Activated CD4-positive, alpha-beta memory T cell treated with anti-CD3 and anti-CD28 coated beads, Interleukin-2, amount 10 ng/mL, durations not matched to agents 7 days and 5 days (primary cell): ENCODE data around the gene CHCHD6. TPM values are rescaled to one million over a fixed set of nuclear protein-coding genes. Genes with fewer than 3 reads are reported as not detected.

Experiments
- CTCF ChIA-PET: fragments of 350-600 bp; sonication (Branson Sonifier 250); formaldehyde crosslinking; loops from one replicate; lab custom pipeline; 2021; ENCODE audit warnings: antibody characterized with exemption, inconsistent platforms; lab: Charles Lee
- POLR2A ChIA-PET: fragments of 350-600 bp; sonication (Branson Sonifier 250); formaldehyde crosslinking; loops from one replicate; lab custom pipeline; 2021; ENCODE audit warnings: antibody characterized with exemption; lab: Charles Lee
- DNase-seq: peaks from one replicate; pipeline ENCODE4 v3.0.0-alpha.2; 2020
- H3K27ac Mint-ChIP-seq: one replicate; pipeline ENCODE4 v1.8.0; 2021; ENCODE audit warnings: mild to moderate bottlenecking, mixed read lengths
- H3K27me3 Mint-ChIP-seq: one replicate; pipeline ENCODE4 v1.8.0; 2021; ENCODE audit warnings: mixed read lengths
- H3K36me3 Mint-ChIP-seq: one replicate; pipeline ENCODE4 v1.8.0; 2021; ENCODE audit warnings: low read depth, mixed read lengths
- H3K4me1 Mint-ChIP-seq: one replicate; pipeline ENCODE4 v1.8.0; 2021; ENCODE audit warnings: mixed read lengths
- H3K4me3 Mint-ChIP-seq: one replicate; pipeline ENCODE4 v1.8.0; 2021; ENCODE audit warnings: mild to moderate bottlenecking, mixed read lengths
- H3K9me3 Mint-ChIP-seq: one replicate; pipeline ENCODE4 v1.8.0; 2021; ENCODE audit warnings: mixed read lengths
- total RNA-seq, 2 experiments: library from RNA; stranded (reverse); gene quantifications; one replicate each; pipeline ENCODE4 v1.2.3, GENCODE V29; 2021

The CHCHD6 gene
- total RNA-seq, 2 experiments from 2014 or later: 4.0 to 4.1 TPM

DNA sequence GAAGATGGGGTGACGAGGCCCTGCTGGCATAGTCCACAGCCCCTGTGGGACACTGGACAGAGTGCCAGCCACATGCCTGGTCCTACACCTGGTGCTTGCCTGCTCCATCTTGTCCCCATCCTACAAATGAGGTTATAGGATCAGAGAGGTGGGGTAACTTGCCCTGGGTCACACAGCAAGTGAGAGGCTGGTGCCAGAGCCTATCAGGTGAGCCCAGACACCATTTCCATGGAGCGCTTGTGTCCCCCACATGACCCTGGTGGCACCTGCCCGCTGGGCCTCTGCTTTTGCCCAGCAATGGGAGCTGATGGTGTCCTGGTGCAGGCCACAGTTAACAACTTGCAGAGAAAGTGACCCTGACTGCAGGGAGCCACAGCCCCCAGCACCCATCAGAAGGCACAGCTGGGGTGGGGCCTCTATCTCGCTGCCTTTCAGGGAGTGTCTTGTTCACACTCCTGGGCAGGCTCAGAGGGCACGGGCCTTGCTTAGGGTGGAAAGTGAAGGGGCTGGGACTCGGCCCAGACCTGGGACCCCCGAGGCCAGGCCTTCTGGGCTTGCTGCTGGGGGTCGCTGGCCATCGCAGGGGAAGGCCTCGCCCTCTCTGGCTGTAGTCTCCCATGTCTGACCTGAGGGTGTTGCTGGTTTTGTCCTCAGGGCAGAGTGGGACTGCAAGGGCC lies 286.1 kb downstream of the CHCHD6 start:
- Mint-ChIP-seq H3K9me3 (no peaks in the 10 kb centered on the region), H3K4me1 (no peaks in the 10 kb centered on the region), H3K27ac (no peak overlapping the region), H3K4me3 (no peak overlapping the region), H3K36me3 (no peaks in the 10 kb centered on the region), H3K27me3 (no peaks in the 10 kb centered on the region)
- CTCF ChIA-PET: no interaction called here
- DNase-seq: no peak
- POLR2A ChIA-PET: no interaction called here

- Mint-ChIP-seq H3K4me1 (no peaks in the 10 kb centered on the region), H3K27me3 (no peaks in the 10 kb centered on the region), H3K4me3 (no peak overlapping the region), H3K9me3 (no peaks in the 10 kb centered on the region), H3K27ac (no peak overlapping the region), H3K36me3 (no peaks in the 10 kb centered on the region)
- ChIA-PET POLR2A (no interaction called here), CTCF (no interaction called here)
- DNase-seq: no peak
Observed at GRCh38 chr3:126990890-126991289, 286.9 kb downstream of the CHCHD6 start.

- H3K4me1 Mint-ChIP-seq: no peaks in the 10 kb centered on the region
- H3K27me3 Mint-ChIP-seq: no peaks in the 10 kb centered on the region
- no peaks in the 10 kb centered on the region for H3K9me3 Mint-ChIP-seq
- no peaks in the 10 kb centered on the region for H3K36me3 Mint-ChIP-seq
- CTCF ChIA-PET: no interaction called here
- no peak overlapping the region for H3K4me3 Mint-ChIP-seq
- POLR2A ChIA-PET: no interaction called here
- no peak overlapping the region for H3K27ac Mint-ChIP-seq
- no peak for DNase-seq
Observed at GRCh38 chr3:126991366-126992200, 287.5 kb downstream of the CHCHD6 start.

DNA sequence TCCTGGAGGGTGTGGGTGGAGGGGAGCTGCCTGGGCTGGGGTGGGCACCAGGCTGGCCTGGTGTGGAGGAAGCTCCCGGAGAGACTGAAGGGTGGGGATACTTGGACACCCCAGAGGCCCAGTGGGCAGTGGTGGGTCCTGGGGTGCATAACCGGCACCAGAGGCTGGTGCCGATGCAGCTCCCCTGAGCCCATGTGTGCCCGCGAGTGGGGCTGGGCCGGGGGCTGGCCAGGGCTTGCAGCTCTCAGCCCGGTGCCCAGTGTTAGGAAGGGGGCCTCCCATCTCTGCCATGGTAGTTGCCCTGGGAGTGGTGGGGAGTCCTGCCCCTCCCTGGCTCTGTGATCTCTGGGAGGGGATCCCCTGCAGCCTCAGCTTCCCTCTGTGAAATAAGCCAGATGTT lies 288.2 kb downstream of the CHCHD6 start:
- Mint-ChIP-seq H3K9me3 (no peaks in the 10 kb centered on the region), H3K27me3 (no peaks in the 10 kb centered on the region), H3K4me3 (no peak overlapping the region), H3K27ac (no peak overlapping the region), H3K36me3 (no peaks in the 10 kb centered on the region), H3K4me1 (no peaks in the 10 kb centered on the region)
- CTCF ChIA-PET: no interaction called here
- POLR2A ChIA-PET: no interaction called here
- DNase-seq: no peak

DNA sequence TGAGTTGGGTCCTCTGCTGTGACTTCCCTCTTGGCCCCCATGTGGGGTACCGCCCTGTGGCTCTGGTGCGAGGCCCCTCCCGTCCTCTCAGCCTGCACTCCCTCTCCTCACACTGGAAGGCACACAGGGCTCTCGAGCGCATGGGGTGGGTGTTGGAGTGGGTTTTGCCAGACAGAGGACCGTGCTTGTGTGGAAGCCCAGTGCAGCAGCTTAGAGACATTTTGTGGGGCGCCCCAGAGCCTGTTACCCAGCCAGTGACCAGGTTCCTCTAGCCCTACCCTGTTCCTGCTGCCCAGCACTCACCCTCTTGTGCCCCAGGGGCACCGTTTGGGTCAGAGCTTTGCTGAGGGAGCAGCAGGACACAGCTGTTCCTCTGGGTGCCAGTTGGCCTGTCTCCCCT lies 288.7 kb downstream of the CHCHD6 start:
- POLR2A ChIA-PET: no interaction called here
- no peak overlapping the region for H3K4me3 Mint-ChIP-seq
- no peaks in the 10 kb centered on the region for H3K4me1 Mint-ChIP-seq
- no peaks in the 10 kb centered on the region for H3K9me3 Mint-ChIP-seq
- no peak for DNase-seq
- H3K27me3 Mint-ChIP-seq: no peaks in the 10 kb centered on the region
- CTCF ChIA-PET: no interaction called here
- no peak overlapping the region for H3K27ac Mint-ChIP-seq
- no peaks in the 10 kb centered on the region for H3K36me3 Mint-ChIP-seq

DNA sequence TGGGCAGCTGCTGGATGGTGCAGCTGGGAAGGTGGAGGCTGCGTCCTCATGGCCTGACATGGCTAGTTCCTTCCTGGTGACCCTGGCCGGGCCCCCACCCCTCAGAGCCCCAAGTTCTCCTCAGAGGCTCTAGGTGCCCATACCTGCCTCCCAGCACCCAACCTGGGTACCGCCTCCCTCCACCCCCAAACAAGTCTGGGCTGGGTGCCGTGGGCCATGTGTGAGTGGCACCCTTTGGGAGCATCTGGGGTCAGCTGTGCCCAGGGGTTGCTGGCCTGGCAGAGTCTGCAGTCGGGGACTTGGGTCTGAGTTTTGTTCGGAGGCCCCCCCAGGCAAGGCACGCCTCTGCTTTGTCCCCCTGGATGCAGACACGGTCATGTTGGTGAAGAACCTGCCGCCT lies 289.4 kb downstream of the CHCHD6 start:
- H3K4me1 Mint-ChIP-seq: no peaks in the 10 kb centered on the region
- ChIA-PET CTCF (no interaction called here), POLR2A (no interaction called here)
- no peaks in the 10 kb centered on the region for H3K27me3 Mint-ChIP-seq
- H3K9me3 Mint-ChIP-seq: no peaks in the 10 kb centered on the region
- no peak overlapping the region for H3K4me3 Mint-ChIP-seq
- DNase-seq: no peak
- H3K36me3 Mint-ChIP-seq: no peaks in the 10 kb centered on the region
- H3K27ac Mint-ChIP-seq: no peak overlapping the region

DNA sequence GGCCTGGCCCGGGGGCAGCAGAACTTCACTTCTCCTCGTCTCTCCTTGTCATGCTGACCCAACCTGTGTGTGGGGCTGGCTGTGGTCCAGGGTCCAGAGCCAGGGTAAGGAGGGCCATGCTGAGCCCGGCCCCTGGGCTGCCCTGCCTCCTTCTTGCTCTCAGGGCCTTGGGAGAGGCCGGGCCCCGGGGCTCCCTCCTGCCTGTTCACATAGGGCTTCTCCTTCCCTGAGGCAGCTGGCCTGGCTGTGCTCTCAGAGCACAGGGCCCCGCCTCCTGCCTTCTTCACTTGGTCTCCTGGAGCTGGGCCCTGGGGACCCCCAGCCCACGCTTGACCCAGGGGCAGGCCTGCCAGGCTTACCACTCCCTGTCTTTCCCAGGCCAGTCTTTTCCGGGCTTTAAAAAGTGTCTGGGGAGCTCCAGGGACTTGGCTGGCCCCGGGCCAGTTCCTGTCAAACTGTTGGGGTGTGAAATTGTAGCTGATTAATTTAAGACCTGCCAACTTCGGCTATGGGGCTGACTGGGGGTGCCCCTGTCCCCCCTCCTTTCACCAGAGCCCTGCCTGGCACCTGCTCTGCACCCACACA lies 290.7 kb downstream of the CHCHD6 start:
- no peak for DNase-seq
- no peak overlapping the region for H3K4me3 Mint-ChIP-seq
- ChIA-PET POLR2A (no interaction called here), CTCF (no interaction called here)
- no peaks in the 10 kb centered on the region for H3K9me3 Mint-ChIP-seq
- no peaks in the 10 kb centered on the region for H3K36me3 Mint-ChIP-seq
- no peaks in the 10 kb centered on the region for H3K27me3 Mint-ChIP-seq
- no peak overlapping the region for H3K27ac Mint-ChIP-seq
- no peaks in the 10 kb centered on the region for H3K4me1 Mint-ChIP-seq

GRCh38 chr3:126995254-126995780 lies 291.3 kb downstream of the CHCHD6 start:
- no peaks in the 10 kb centered on the region for H3K27me3 Mint-ChIP-seq
- H3K27ac Mint-ChIP-seq: no peak overlapping the region
- no peaks in the 10 kb centered on the region for H3K4me1 Mint-ChIP-seq
- CTCF ChIA-PET: no interaction called here
- POLR2A ChIA-PET: no interaction called here
- DNase-seq: no peak
- no peak overlapping the region for H3K4me3 Mint-ChIP-seq
- no peaks in the 10 kb centered on the region for H3K36me3 Mint-ChIP-seq
- H3K9me3 Mint-ChIP-seq: no peaks in the 10 kb centered on the region

DNA sequence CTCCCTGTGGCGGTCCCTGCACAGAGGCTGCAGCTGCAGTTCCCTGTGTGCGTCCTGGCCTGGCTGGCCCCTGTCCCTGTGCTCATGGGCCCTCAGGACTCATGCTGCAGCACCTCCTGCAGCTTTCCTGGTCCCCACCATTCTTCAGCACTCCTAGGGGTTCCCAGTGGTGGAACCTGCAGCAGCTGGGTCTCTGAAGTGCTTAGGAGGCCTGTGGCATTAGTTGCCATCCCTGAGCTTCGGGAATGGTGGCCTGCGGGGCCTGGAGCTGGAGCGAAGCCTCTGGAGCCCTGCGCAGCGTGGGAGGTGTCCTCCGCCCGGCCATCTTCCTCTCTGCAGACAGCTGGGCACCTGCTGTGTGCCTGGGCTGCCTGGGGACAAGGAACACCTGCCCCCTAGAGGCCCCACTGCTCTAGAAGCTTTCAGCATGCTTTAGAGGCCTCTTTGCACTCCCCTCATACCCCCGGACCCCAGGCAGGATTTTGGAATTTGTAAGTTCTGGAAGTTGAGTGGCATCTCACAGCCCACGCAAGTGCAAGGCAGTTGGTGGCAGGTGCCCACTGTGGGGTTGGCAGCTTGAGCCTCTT lies 292.0 kb downstream of the CHCHD6 start:
- CTCF ChIA-PET: interaction anchor here (0.6 kb wide), 1 partner anchor 244 kb away, joined by 3 read pairs; no protein-coding TSS in a partner anchor
- no peak overlapping the region for H3K4me3 Mint-ChIP-seq
- no peaks in the 10 kb centered on the region for H3K27me3 Mint-ChIP-seq

DNA sequence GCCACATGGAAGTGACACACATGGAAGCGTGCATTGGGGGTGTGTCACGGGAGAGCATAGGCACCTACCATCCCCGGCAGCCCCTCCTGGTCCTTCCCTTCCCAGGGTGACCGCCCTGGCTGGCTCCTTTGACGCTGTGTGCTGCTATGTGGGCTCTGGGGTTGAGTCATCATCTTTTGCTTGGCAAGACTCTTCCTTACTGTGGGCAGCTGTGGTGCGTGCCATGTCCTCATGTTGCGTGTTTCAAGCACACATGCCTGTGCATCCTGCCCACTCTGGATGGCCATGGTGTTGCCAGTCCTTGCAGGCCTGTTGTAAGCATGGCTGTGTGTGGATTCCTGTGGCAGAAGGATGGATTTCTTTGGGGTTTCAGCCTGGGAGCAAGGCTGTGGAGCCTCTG lies 292.9 kb downstream of the CHCHD6 start:
- ChIA-PET POLR2A (no interaction called here), CTCF (no interaction called here)
- no peaks in the 10 kb centered on the region for H3K4me1 Mint-ChIP-seq
- H3K27ac Mint-ChIP-seq: no peak overlapping the region
- H3K4me3 Mint-ChIP-seq: no peak overlapping the region
- no peaks in the 10 kb centered on the region for H3K36me3 Mint-ChIP-seq
- no peaks in the 10 kb centered on the region for H3K27me3 Mint-ChIP-seq
- no peak for DNase-seq
- no peaks in the 10 kb centered on the region for H3K9me3 Mint-ChIP-seq

More for the DNA sequence above, 292.0 kb downstream of the CHCHD6 start:
- Mint-ChIP-seq H3K27ac (no peak overlapping the region), H3K9me3 (no peaks in the 10 kb centered on the region), H3K4me1 (no peaks in the 10 kb centered on the region), H3K36me3 (no peaks in the 10 kb centered on the region)
- no peak for DNase-seq
- POLR2A ChIA-PET: no interaction called here

DNA sequence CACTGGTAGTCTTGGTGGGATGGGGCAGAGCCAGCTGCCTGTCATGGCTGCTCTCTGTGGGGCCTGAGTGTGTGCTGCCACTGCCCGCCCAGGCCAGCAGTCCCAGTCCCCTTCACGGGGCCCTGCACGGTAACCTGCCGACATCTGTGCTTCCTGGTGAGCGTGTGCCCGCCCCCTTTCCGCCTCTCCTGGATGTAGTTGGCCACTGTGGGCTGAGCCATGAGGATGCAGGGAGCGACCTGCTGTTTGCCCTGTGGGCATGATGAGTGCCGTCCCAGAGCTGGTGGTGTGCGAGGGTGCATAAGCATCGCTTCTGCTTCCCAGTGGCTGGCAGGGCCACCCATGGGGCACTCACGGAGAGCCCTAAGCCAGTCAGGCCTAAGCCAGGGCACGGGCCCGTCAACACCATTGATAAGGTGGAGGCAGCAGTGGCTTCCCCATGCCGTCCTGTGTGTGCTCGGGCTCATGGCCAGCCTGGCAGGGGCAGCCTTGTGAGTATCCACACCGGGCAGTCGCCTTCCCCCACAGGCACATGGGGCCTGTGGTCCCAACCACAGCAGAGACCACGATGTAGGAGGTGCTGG lies 293.5 kb downstream of the CHCHD6 start:
- no peaks in the 10 kb centered on the region for H3K9me3 Mint-ChIP-seq
- ChIA-PET CTCF (no interaction called here), POLR2A (no interaction called here)
- H3K27me3 Mint-ChIP-seq: no peaks in the 10 kb centered on the region
- no peaks in the 10 kb centered on the region for H3K4me1 Mint-ChIP-seq
- H3K36me3 Mint-ChIP-seq: no peaks in the 10 kb centered on the region
- no peak overlapping the region for H3K27ac Mint-ChIP-seq
- no peak for DNase-seq
- H3K4me3 Mint-ChIP-seq: no peak overlapping the region

DNA sequence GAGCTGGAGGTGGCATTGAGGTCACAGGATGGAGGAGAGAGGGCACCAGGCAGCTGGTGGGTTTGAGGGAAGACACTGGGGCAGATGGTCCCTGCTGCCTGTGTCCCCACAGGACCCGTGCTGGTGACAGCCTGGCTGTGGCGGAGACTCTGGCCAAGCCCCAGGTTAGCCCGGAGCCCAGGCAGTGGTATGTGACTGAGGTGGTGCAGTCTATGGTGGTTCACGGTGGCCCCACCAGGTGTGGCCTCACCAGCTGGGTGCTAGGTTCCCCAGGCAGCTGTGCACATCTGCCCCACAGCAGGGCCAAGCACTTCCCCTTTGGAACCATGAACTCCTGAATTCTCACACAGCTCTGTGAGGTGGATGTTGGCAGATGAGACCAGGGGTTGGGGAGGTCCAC lies 294.3 kb downstream of the CHCHD6 start:
- ChIA-PET POLR2A (no interaction called here), CTCF (no interaction called here)
- no peak for DNase-seq
- H3K27ac Mint-ChIP-seq: no peak overlapping the region
- no peaks in the 10 kb centered on the region for H3K9me3 Mint-ChIP-seq
- no peaks in the 10 kb centered on the region for H3K4me1 Mint-ChIP-seq
- H3K4me3 Mint-ChIP-seq: no peak overlapping the region
- no peaks in the 10 kb centered on the region for H3K36me3 Mint-ChIP-seq
- no peaks in the 10 kb centered on the region for H3K27me3 Mint-ChIP-seq

DNA sequence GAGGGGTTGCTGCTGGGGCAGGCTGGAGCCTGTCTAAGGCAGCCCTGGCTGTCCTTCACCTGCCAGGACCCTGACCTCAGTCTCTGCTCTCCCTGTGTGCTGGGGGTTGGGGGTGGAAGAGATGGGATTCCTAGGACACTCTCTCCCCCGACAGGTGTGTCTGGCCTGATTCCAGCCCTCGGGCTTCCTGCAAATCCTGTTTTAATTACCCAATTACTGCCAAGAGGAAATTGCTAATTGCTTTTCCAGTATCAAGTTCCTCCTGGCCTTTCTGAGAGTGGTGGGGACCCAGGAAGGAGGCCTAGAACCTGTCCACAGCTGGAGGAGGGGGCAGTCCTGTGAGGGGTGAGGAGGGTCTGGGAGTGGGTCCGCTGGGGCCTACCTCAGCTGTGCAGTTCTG lies 294.7 kb downstream of the CHCHD6 start:
- H3K4me1 Mint-ChIP-seq: no peaks in the 10 kb centered on the region
- CTCF ChIA-PET: no interaction called here

More for the DNA sequence above, 294.7 kb downstream of the CHCHD6 start:
- POLR2A ChIA-PET: no interaction called here
- H3K27ac Mint-ChIP-seq: no peak overlapping the region
- no peaks in the 10 kb centered on the region for H3K36me3 Mint-ChIP-seq
- H3K27me3 Mint-ChIP-seq: no peaks in the 10 kb centered on the region
- no peak overlapping the region for H3K4me3 Mint-ChIP-seq
- no peaks in the 10 kb centered on the region for H3K9me3 Mint-ChIP-seq
- no peak for DNase-seq
